ENCODE measurements around the gene PTPRE. TPM values are rescaled to one million over a fixed set of nuclear protein-coding genes. Genes with fewer than 3 reads are reported as not detected.

The PTPRE gene
- polyA plus RNA-seq, 1 donor from 2014 or later = 4.1 TPM

GRCh38 chr10:128069351-128070051 is 162.6 kb downstream of the PTPRE start:
- no peak overlapping the region for H3K9ac ChIP-seq (ENCODE audit: low read length)
- no peaks in the 10 kb centered on the region for H3K36me3 ChIP-seq (ENCODE audit: insufficient read depth, low read length)

GRCh38 chr10:128070161-128070560 is 163.3 kb downstream of the PTPRE start:
- Histone ChIP-seq H3K36me3 (ENCODE audit: insufficient read depth, low read length) (no peaks in the 10 kb centered on the region), H3K4me2 (ENCODE audit: low read length) (no peak overlapping the region), H3K79me2 (replicated peaks; ENCODE audit: insufficient read depth, low read length) (no peaks in the 10 kb centered on the region), H3K27ac (ENCODE audit: low read length) (no peak overlapping the region), H3F3A (ENCODE audit: insufficient read depth, low read length, poor library complexity, severe bottlenecking) (no peaks in the 10 kb centered on the region), H3K4me3 (ENCODE audit: low read length) (no peak overlapping the region), H3K27me3 (ENCODE audit: insufficient read depth, low read depth, low read length) (no peaks in the 10 kb centered on the region), H2AFZ (ENCODE audit: low read depth, low read length) (no peak overlapping the region), H4K20me1 (ENCODE audit: insufficient read depth) (no peaks in the 10 kb centered on the region), H3K9ac (ENCODE audit: low read length) (no peak overlapping the region), H3K9me3 (ENCODE audit: low read length) (no peaks in the 10 kb centered on the region), H3K9me2 (ENCODE audit: insufficient read depth, low read length) (no peaks in the 10 kb centered on the region)
- TF ChIP-seq MXI1 (conservative IDR thresholded peaks at IDR 0.05; ENCODE audit: poor library complexity, severe bottlenecking) = no peak
- no peak for TF ChIP-seq REST (IDR thresholded peaks at IDR 0.05; ENCODE audit: borderline replicate concordance)
- no peak for TF ChIP-seq EZH2 (IDR thresholded peaks at IDR 0.05; ENCODE audit: borderline replicate concordance, insufficient read depth, low read length, poor library complexity, severe bottlenecking)

More at GRCh38 chr10:128069351-128070051, 162.6 kb downstream of the PTPRE start:
- Histone ChIP-seq H4K20me1 (ENCODE audit: insufficient read depth) (no peaks in the 10 kb centered on the region), H3K9me2 (ENCODE audit: insufficient read depth, low read length) (no peaks in the 10 kb centered on the region), H3K4me2 (ENCODE audit: low read length) (no peak overlapping the region), H3K9me3 (ENCODE audit: low read length) (no peaks in the 10 kb centered on the region), H3K4me3 (ENCODE audit: low read length) (no peak overlapping the region), H3F3A (ENCODE audit: insufficient read depth, low read length, poor library complexity, severe bottlenecking) (no peaks in the 10 kb centered on the region), H3K27ac (ENCODE audit: low read length) (no peak overlapping the region), H3K79me2 (replicated peaks; ENCODE audit: insufficient read depth, low read length) (no peaks in the 10 kb centered on the region), H2AFZ (ENCODE audit: low read depth, low read length) (no peak overlapping the region), H3K27me3 (ENCODE audit: insufficient read depth, low read depth, low read length) (no peaks in the 10 kb centered on the region)
- TF ChIP-seq RAD21 (conservative IDR thresholded peaks at IDR 0.05) (peak; percentile 90), SMC3 (conservative IDR thresholded peaks at IDR 0.05; ENCODE audit: poor library complexity) (peak; percentile 93), CTCF (IDR thresholded peaks at IDR 0.05; ENCODE audit: poor library complexity, severe bottlenecking) (peak; percentile 93), EP300 (conservative IDR thresholded peaks at IDR 0.05; ENCODE audit: poor library complexity, severe bottlenecking) (no peak)

Data from neural cell (in vitro differentiated cells).